K562 (cell line): ENCODE data around the gene DLAT. TPM values are rescaled to one million over a fixed set of nuclear protein-coding genes. Genes with fewer than 3 reads are reported as not detected.

ENCODE experiments used
- ATAC-seq: fragments of 200-7000 bp; cut with Tn5 transposase; 3 replicates; pipeline ENCODE4 v1.9.1; 2020; ENCODE audit warnings: moderate library complexity
- BruUV-seq: library from RNA; stranded (reverse); fragments of 400-500 nt; replicated peaks from 2 replicates; lab custom pipeline; 2021; lab: Mats Ljungman, UMichigan
- CTCF ChIA-PET: fragments of 300-600 bp; formaldehyde crosslinking; extraction: SDS; loops from one replicate; lab custom pipeline; 2021; ENCODE audit warnings: low intra/inter-chr PET ratio; lab: Yijun Ruan, JAX
- POLR2A ChIA-PET: fragments of 300-600, 350-650 bp; sonication (Branson Sonifier 250); formaldehyde crosslinking; extraction: SDS; loops from one replicate; lab custom pipeline; 2021; ENCODE audit warnings: antibody characterized with exemption, inconsistent platforms; lab: Yijun Ruan, JAX
- DNase-seq, 4 experiments: peaks; one replicate each; pipeline versions ENCODE4 v3.0.0 to v3.0.0-alpha.2; 2011 to 2018; ENCODE audit warnings: low spot score in 3 of 4, mixed read lengths in 3 of 4; ENCODE audit errors: extremely low read depth in 1 of 4
- FAIRE-seq: peaks from 2 replicates; lab custom pipeline; 2011; peaks lifted over from hg19 to GRCh38; lab: Jason Lieb, UNC
- H2AFZ ChIP-seq: 2 replicates; pipeline ENCODE4 v1.6.0; 2011; ENCODE audit warnings: low read depth, low read length, control low read depth, inconsistent platforms
- H3K27ac ChIP-seq: fragments of 200-600 bp; 3 replicates; pipeline ENCODE4 v1.8.0; 2011; ENCODE audit warnings: low read depth, mild to moderate bottlenecking, control low read depth, inconsistent platforms, low read length, moderate library complexity, mixed read lengths; ENCODE audit errors: extremely low read depth
- H3K27me3 ChIP-seq, 2 experiments: fragments of 300-600 bp in 1 of 2; 2 replicates in 1 of 2; 3 replicates in 1 of 2; pipeline versions ENCODE4 v1.6.0 to v1.8.0; 2011; ENCODE audit warnings: inconsistent platforms in 2 of 2, low read length in 2 of 2, mild to moderate bottlenecking in 1 of 2, mixed read lengths in 1 of 2, moderate library complexity in 1 of 2; ENCODE audit not compliant: control insufficient read depth in 2 of 2, insufficient read depth in 2 of 2
- H3K36me3 ChIP-seq: fragments of 300-600 bp; 3 replicates; pipeline ENCODE4 v1.8.0; 2011; ENCODE audit warnings: mild to moderate bottlenecking, low read length, inconsistent platforms; ENCODE audit not compliant: control insufficient read depth, insufficient read depth
- H3K4me1 ChIP-seq, 2 experiments: fragments of 200-600 bp in 1 of 2; replicated peaks in 1 of 2; 2 replicates in 1 of 2; 3 replicates in 1 of 2; pipeline versions ENCODE4 v1.5.1 to v1.8.0; 2011; ENCODE audit warnings: inconsistent platforms in 2 of 2, low read length in 2 of 2, mild to moderate bottlenecking in 1 of 2, mixed read lengths in 1 of 2, moderate library complexity in 1 of 2; ENCODE audit not compliant: control insufficient read depth in 2 of 2, insufficient read depth in 2 of 2
- H3K4me2 ChIP-seq: 2 replicates; pipeline ENCODE4 v1.6.1; 2011; ENCODE audit warnings: low read length, control low read depth, inconsistent platforms, mixed read lengths; ENCODE audit not compliant: insufficient read depth
- H3K4me3 ChIP-seq: fragments of 200-600 bp; sonication (generic), shearing (Covaris generic); 2 replicates; pipeline ENCODE4 v1.5.1; 2016; ENCODE audit warnings: control low read depth, inconsistent platforms
- H3K79me2 ChIP-seq: fragments of 200-600 bp; 3 replicates; pipeline ENCODE4 v1.8.0; 2011; ENCODE audit warnings: low read length, inconsistent platforms; ENCODE audit not compliant: control insufficient read depth, insufficient read depth
- H3K9ac ChIP-seq, 2 experiments: 2 replicates each; pipeline versions ENCODE4 v1.6.0 to v1.6.1; 2011; ENCODE audit warnings: low read depth in 2 of 2, low read length in 2 of 2, control low read depth in 1 of 2, inconsistent platforms in 1 of 2, mild to moderate bottlenecking in 1 of 2, mixed read lengths in 1 of 2; ENCODE audit not compliant: insufficient read depth in 1 of 2
- H3K9me1 ChIP-seq: one replicate; pipeline ENCODE4 v1.6.0; 2011; ENCODE audit warnings: inconsistent platforms, mild to moderate bottlenecking, low read length, moderate library complexity; ENCODE audit not compliant: control insufficient read depth, insufficient read depth
- H3K9me3 ChIP-seq: replicated peaks from 2 replicates; pipeline ENCODE4 v1.5.1; 2011; ENCODE audit warnings: low read depth, low read length, inconsistent platforms; ENCODE audit not compliant: control insufficient read depth, insufficient read depth
- H4K20me1 ChIP-seq: replicated peaks from 2 replicates; pipeline ENCODE4 v1.6.1; 2011; ENCODE audit warnings: low read length, inconsistent platforms, mixed read lengths; ENCODE audit not compliant: control insufficient read depth, insufficient read depth
- C11orf30 ChIP-seq: fragments of 450-650 bp; IDR thresholded peaks from 2 replicates; pipeline ENCODE4 v1.6.1; 2016; ENCODE audit warnings: low read depth, mild to moderate bottlenecking
- GABPA ChIP-seq: fragments of 200-800 bp; sonication (Bioruptor generic); conservative IDR thresholded peaks from 2 replicates; pipeline ENCODE4 v1.6.1; 2016; ENCODE audit warnings: low read depth, missing genetic modification characterization, missing compliant biosample characterization
- MAFG ChIP-seq: fragments of 450-650 bp; conservative IDR thresholded peaks from 2 replicates; pipeline ENCODE4 v1.6.1; 2016; ENCODE audit warnings: missing genetic modification characterization, missing compliant biosample characterization
- MEF2A ChIP-seq: IDR thresholded peaks from 2 replicates; pipeline ENCODE4 v1.6.1; 2011; ENCODE audit warnings: low read depth, mild to moderate bottlenecking, low read length, moderate library complexity; ENCODE audit not compliant: control insufficient read depth
- PHB2 ChIP-seq: fragments of 450-650 bp; IDR thresholded peaks from 2 replicates; pipeline ENCODE4 v1.6.1; 2017; ENCODE audit warnings: low read depth
- ZFX ChIP-seq: sonication (generic); formaldehyde crosslinking; IDR thresholded peaks from 2 replicates; pipeline ENCODE4 v1.8.0; 2022; ENCODE audit warnings: mild to moderate bottlenecking, missing genetic modification reagents, moderate library complexity
- ZNF133 ChIP-seq: fragments of 250-450 bp; sonication (Bioruptor Pico); IDR thresholded peaks from 2 replicates; pipeline ENCODE4 v1.4.0; 2020; ENCODE audit warnings: mild to moderate bottlenecking
- ZNF232 ChIP-seq: sonication (generic); formaldehyde crosslinking; IDR thresholded peaks from 2 replicates; pipeline ENCODE4 v1.8.0; 2022; ENCODE audit warnings: mild to moderate bottlenecking, missing genetic modification reagents
- ZNF239 ChIP-seq: fragments of 250-450 bp; sonication (Bioruptor Pico); IDR thresholded peaks from 2 replicates; pipeline ENCODE4 v1.4.0; 2020; ENCODE audit warnings: mild to moderate bottlenecking
- ZNF316 ChIP-seq: fragments of 450-650 bp; IDR thresholded peaks from 2 replicates; pipeline ENCODE4 v1.6.1; 2016
- ZNF445 ChIP-seq: fragments of 250-450 bp; sonication (Bioruptor Pico); IDR thresholded peaks from 2 replicates; pipeline ENCODE4 v1.4.0; 2020; ENCODE audit warnings: low read depth, mild to moderate bottlenecking, moderate library complexity
- WGBS: fragments of 100-300 bp; shearing (Covaris generic); methylation state at CpG from one replicate; pipeline ENCODE4 v1.1.6; 2016; ENCODE audit warnings: low coverage, mixed read lengths; ENCODE audit not compliant: insufficient coverage; ENCODE audit errors: missing lambda C conversion rate; 5-methylcytosine and 5-hydroxymethylcytosine counted together
- in situ Hi-C: fragments of 300-500 bp; cut with MboI; formaldehyde crosslinking; loops from 4 replicates; pipeline ENCODE4 v1.15.0; 2018; ENCODE audit warnings: inconsistent platforms, mixed read lengths
- intact Hi-C: fragments of 100-400 bp; cut with micrococcal nuclease; formaldehyde crosslinking; loops from 2 replicates; pipeline ENCODE4 v1.14.2; 2022
- polyA plus RNA-seq, 8 experiments: library from polyadenylated mRNA; depleted of rRNA in 4 of 8; stranded (reverse) in 5 of 8; unstranded in 3 of 8; fragments of >200 nt; fragmentation: Nextera tagmentation in 2 of 8; fragmentation: Illumina TruSeq in 1 of 8; extraction: Ambion mirVana in 2 of 8; extraction: Trizol in 1 of 8; gene quantifications; 2 replicates each; pipeline versions ENCODE4 v1.2.1 to v1.2.3, GENCODE V29; 2011 to 2014; ENCODE audit warnings: inconsistent platforms in 1 of 8, missing spikeins in 1 of 8
- total RNA-seq, 7 experiments: library from RNA; depleted of rRNA in 6 of 7; stranded (reverse); fragments of >200 nt in 6 of 7; fragmentation: Illumina TruSeq in 2 of 7; extraction: Trizol in 2 of 7; gene quantifications; 2 replicates each; pipeline versions ENCODE4 v1.2.1 to v1.2.3, GENCODE V29; 2011 to 2021; ENCODE audit warnings: low replicate concordance in 1 of 7
- TF ChIP-seq, protein P1 (sequence below): fragments of 450-650 bp; IDR thresholded peaks from 2 replicates; pipeline ENCODE4 v1.6.1; 2016

Gene DLAT
- total and polyA plus RNA-seq, 9 of the 15 experiments (the other 6 are each of a cell fraction or from before 2014, with no cell fraction given): 41.7 to 152 (median 105) TPM

- TF ChIP-seq, protein P1, sequence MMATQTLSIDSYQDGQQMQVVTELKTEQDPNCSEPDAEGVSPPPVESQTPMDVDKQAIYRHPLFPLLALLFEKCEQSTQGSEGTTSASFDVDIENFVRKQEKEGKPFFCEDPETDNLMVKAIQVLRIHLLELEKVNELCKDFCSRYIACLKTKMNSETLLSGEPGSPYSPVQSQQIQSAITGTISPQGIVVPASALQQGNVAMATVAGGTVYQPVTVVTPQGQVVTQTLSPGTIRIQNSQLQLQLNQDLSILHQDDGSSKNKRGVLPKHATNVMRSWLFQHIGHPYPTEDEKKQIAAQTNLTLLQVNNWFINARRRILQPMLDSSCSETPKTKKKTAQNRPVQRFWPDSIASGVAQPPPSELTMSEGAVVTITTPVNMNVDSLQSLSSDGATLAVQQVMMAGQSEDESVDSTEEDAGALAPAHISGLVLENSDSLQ: peak; percentile 84
- TF ChIP-seq ZFX (CRISPR knock-in tag): no peak
- no peak for TF ChIP-seq ZNF239 (CRISPR knock-in tag)
- 0 out of 2 replicates have a peak, but pooled peaks have one; percentile 23 for TF ChIP-seq GABPA (tag)
- TF ChIP-seq ZNF232 (CRISPR knock-in tag): no peak
Measured at GRCh38 chr11:112097734-112098528, 72.7 kb downstream of the DLAT start (continued).

- no peaks in the 10 kb centered on the region for H3K9me1 ChIP-seq
- H3K4me3 ChIP-seq: no peak overlapping the region
- H3K9ac ChIP-seq: no peak overlapping the region
- no peaks in the 10 kb centered on the region for H3K9me3 ChIP-seq
- H3K4me1 ChIP-seq: peaks cover 12 to 14% of the 10 kb centered on the region in 2 experiments; a peak in 4 of 5 replicates
- POLR2A ChIA-PET: interaction anchor here (1.3 kb wide), 1 partner anchor 9 kb away, joined by 3 read pairs; no protein-coding TSS in a partner anchor
- in situ Hi-C loops: no loop called here
- no peak overlapping the region for H2AFZ ChIP-seq
- FAIRE-seq (no peak), ATAC-seq (no peak), DNase-seq (no peak)
- H3K27me3 ChIP-seq: no peaks in the 10 kb centered on the region
- TF ChIP-seq C11orf30 (peak; percentile 17; the same call in 1 of the 2 replicates), ZNF133 (CRISPR knock-in tag) (no peak), PHB2 (no peak), ZNF445 (CRISPR knock-in tag) (no peak), MEF2A (no peak), ZNF316 (peak; percentile 55), MAFG (0 out of 2 replicates have a peak, but pooled peaks have one; percentile 5)
- intact Hi-C loops: no loop called here
- BruUV-seq: no TSS peak
- H3K36me3 ChIP-seq: peaks cover 13% of the 10 kb centered on the region
- CTCF ChIA-PET: interaction anchor here (0.6 kb wide), 1 partner anchor 180 kb away, joined by 3 read pairs; no protein-coding TSS in a partner anchor
- no peak overlapping the region for H3K27ac ChIP-seq
- no peak overlapping the region for H3K4me2 ChIP-seq
- peaks cover 5% of the 10 kb centered on the region; the same call in 1 of the 2 replicates for H4K20me1 ChIP-seq
- H3K79me2 ChIP-seq: no peaks in the 10 kb centered on the region
- 34% methylated on average over 2 of the region's 2 CpGs for WGBS
Measured at GRCh38 chr11:112100462-112100861, 75.3 kb downstream of the DLAT start.
